Hematopoietic multipotent progenitor cell (in vitro differentiated cells): ENCODE results near the gene SLFN5. TPM values are rescaled to one million over a fixed set of nuclear protein-coding genes. Genes with fewer than 3 reads are reported as not detected.
"Not testable (repeated sequence)": the region's sequence is repeated elsewhere in the genome, so short reads cannot be mapped to it uniquely, and the experiment has no call there.

ENCODE experiments used
- DNase-seq, 3 donors: peaks; one replicate each; pipeline ENCODE4 v3.0.0-alpha.2; 2011 to 2015; ENCODE audit warnings: low read depth in 2 of 3, low spot score in 2 of 3
- total RNA-seq: library from RNA; depleted of rRNA; stranded (reverse); fragments of >200 nt; gene quantifications from one replicate; pipeline ENCODE4 v1.2.3, GENCODE V29; 2012

SLFN5 gene
- total RNA-seq, 1 donor: 0.81 TPM

GRCh38 chr17:35241520-35241919 lies 1.4 kb upstream of the SLFN5 start:
- no peak for DNase-seq

- peak in 2 of 3 donors; percentile 80 to 88 for DNase-seq
These were observed 591 bp upstream of the SLFN5 start for GRCh38 chr17:35242158-35242804.

GRCh38 chr17:35243561-35244340 lies 879 bp downstream of the SLFN5 start:
- DNase-seq: peak in 2 of 3 donors; percentile 58 to 68

GRCh38 chr17:35244341-35245195 lies 1.7 kb downstream of the SLFN5 start:
- peak in 2 of 3 donors; percentile 27 to 46 for DNase-seq

GRCh38 chr17:35245196-35245486 lies 2.3 kb downstream of the SLFN5 start:
- peak in 1 of 3 donors; percentile 6 for DNase-seq

- DNase-seq: no peak
These were observed 9.8 kb downstream of the SLFN5 start for GRCh38 chr17:35252651-35253050.

- DNase-seq: no peak
These were observed 11.4 kb downstream of the SLFN5 start for GRCh38 chr17:35254107-35254773.

GRCh38 chr17:35255316-35255715 lies 12.4 kb downstream of the SLFN5 start:
- DNase-seq: no peak

- DNase-seq: no peak
These were observed 13.8 kb downstream of the SLFN5 start for GRCh38 chr17:35256629-35257028.

GRCh38 chr17:35257208-35257659 lies 14.4 kb downstream of the SLFN5 start:
- no peak for DNase-seq

- no peak for DNase-seq
These were observed 16.1 kb downstream of the SLFN5 start for GRCh38 chr17:35259001-35259400.

- no peak for DNase-seq
These were observed 22.2 kb downstream of the SLFN5 start for GRCh38 chr17:35265071-35265470.

- DNase-seq: no peak
These were observed 22.8 kb downstream of the SLFN5 start for GRCh38 chr17:35265566-35266141.

GRCh38 chr17:35274167-35275066 lies 31.5 kb downstream of the SLFN5 start:
- not testable (repeated sequence) for DNase-seq

- DNase-seq: not testable (repeated sequence)
These were observed 35.6 kb downstream of the SLFN5 start for GRCh38 chr17:35278454-35278853.

GRCh38 chr17:35278876-35279275 lies 36.0 kb downstream of the SLFN5 start:
- DNase-seq: not testable (repeated sequence)

GRCh38 chr17:35283767-35284166 lies 40.9 kb downstream of the SLFN5 start:
- DNase-seq: no peak

- DNase-seq: no peak
These were observed 42.1 kb downstream of the SLFN5 start for GRCh38 chr17:35284955-35285354.

GRCh38 chr17:35286120-35286781 lies 43.4 kb downstream of the SLFN5 start:
- DNase-seq: peak in 1 of 3 donors; percentile 10
